K562 (cell line): ENCODE measurements around the gene SEC31A. TPM values are rescaled to one million over a fixed set of nuclear protein-coding genes. Genes with fewer than 3 reads are reported as not detected.
A peak's percentile ranks its signal among the peaks of the same experiment; 100 is the strongest.

ENCODE experiments used
- C11orf30 ChIP-seq: fragments of 450-650 bp; IDR thresholded peaks from 2 replicates; pipeline ENCODE4 v1.6.1; 2016; ENCODE audit warnings: low read depth, mild to moderate bottlenecking
- FOXA3 ChIP-seq, 2 experiments: fragments of 450-650 bp in 1 of 2; sonication (generic) in 1 of 2; formaldehyde crosslinking; IDR thresholded peaks in 1 of 2; conservative IDR thresholded peaks in 1 of 2; 2 replicates each; pipeline versions ENCODE4 v1.4.0 to v1.8.0; 2020 to 2022; ENCODE audit warnings: mild to moderate bottlenecking in 2 of 2, missing genetic modification reagents in 1 of 2
- FOXJ3 ChIP-seq: sonication (generic); formaldehyde crosslinking; IDR thresholded peaks from 2 replicates; pipeline ENCODE4 v1.4.0; 2020; ENCODE audit warnings: mild to moderate bottlenecking, missing genetic modification reagents
- GATAD2A ChIP-seq: fragments of 450-650 bp; IDR thresholded peaks from 2 replicates; pipeline ENCODE4 v1.6.1; 2017
- MAFK ChIP-seq: IDR thresholded peaks from 2 replicates; pipeline ENCODE4 v1.6.1; 2011; ENCODE audit warnings: low read length, improper control_type of control experiment
- NEUROD1 ChIP-seq: fragments of 150-350 bp; IDR thresholded peaks from 2 replicates; pipeline ENCODE4 v1.6.1; 2014; ENCODE audit warnings: borderline replicate concordance, low read length, low read depth; ENCODE audit not compliant: partially characterized antibody
- PML ChIP-seq: IDR thresholded peaks from 2 replicates; pipeline ENCODE4 v1.6.1; 2012; ENCODE audit warnings: low read length, inconsistent platforms
- SPI1 ChIP-seq: IDR thresholded peaks from 2 replicates; pipeline ENCODE4 v1.6.1; 2011; ENCODE audit warnings: low read depth, low read length, control low read depth, borderline replicate concordance
- STAT5A ChIP-seq: IDR thresholded peaks from 2 replicates; pipeline ENCODE4 v1.6.1; 2012; ENCODE audit warnings: low read length, inconsistent platforms, borderline replicate concordance
- TGIF2 ChIP-seq: sonication (generic); formaldehyde crosslinking; IDR thresholded peaks from 2 replicates; pipeline ENCODE4 v1.8.1; 2022; ENCODE audit warnings: mild to moderate bottlenecking, missing genetic modification reagents, moderate library complexity
- ZBED1 ChIP-seq: IDR thresholded peaks from 2 replicates; pipeline ENCODE4 v1.6.1; 2014
- ZC3H11A ChIP-seq: IDR thresholded peaks from 2 replicates; pipeline ENCODE4 v1.6.1; 2012; ENCODE audit warnings: low read depth, low read length, improper control_type of control experiment
- ZNF436 ChIP-seq: fragments of 250-450, 450-650 bp; sonication (Bioruptor Pico); formaldehyde crosslinking; IDR thresholded peaks from 2 replicates; pipeline ENCODE4 v1.7.0; 2020; ENCODE audit warnings: mild to moderate bottlenecking
- ZNF717 ChIP-seq: fragments of 250-450 bp; sonication (Bioruptor Pico); IDR thresholded peaks from 2 replicates; pipeline ENCODE4 v1.5.0; 2021
- polyA plus RNA-seq, 8 experiments: library from polyadenylated mRNA; depleted of rRNA in 4 of 8; stranded (reverse) in 5 of 8; unstranded in 3 of 8; fragments of >200 nt; fragmentation: Nextera tagmentation in 2 of 8; fragmentation: Illumina TruSeq in 1 of 8; extraction: Ambion mirVana in 2 of 8; extraction: Trizol in 1 of 8; gene quantifications; 2 replicates each; pipeline versions ENCODE4 v1.2.1 to v1.2.3, GENCODE V29; 2011 to 2014; ENCODE audit warnings: inconsistent platforms in 1 of 8, missing spikeins in 1 of 8
- total RNA-seq, 7 experiments: library from RNA; depleted of rRNA in 6 of 7; stranded (reverse); fragments of >200 nt in 6 of 7; fragmentation: Illumina TruSeq in 2 of 7; extraction: Trizol in 2 of 7; gene quantifications; 2 replicates each; pipeline versions ENCODE4 v1.2.1 to v1.2.3, GENCODE V29; 2011 to 2021; ENCODE audit warnings: low replicate concordance in 1 of 7
- TF ChIP-seq, protein P1 (sequence below): fragments of 250-450 bp; sonication (Bioruptor Pico); IDR thresholded peaks from 2 replicates; pipeline ENCODE4 v1.9.0; 2021; ENCODE audit warnings: mild to moderate bottlenecking, inconsistent platforms
- TF ChIP-seq, protein P2 (sequence below): fragments of 450-650 bp; IDR thresholded peaks from 2 replicates; pipeline ENCODE4 v1.6.1; 2017; ENCODE audit warnings: mild to moderate bottlenecking, moderate library complexity
- TF ChIP-seq, protein P3 (sequence below), 3 experiments: IDR thresholded peaks in 2 of 3; conservative IDR thresholded peaks in 1 of 3; 2 replicates each; pipeline ENCODE4 v1.5.1; 2011 to 2012; ENCODE audit warnings: low read length in 3 of 3, mild to moderate bottlenecking in 3 of 3, control low read depth in 2 of 3, improper control_type of control experiment in 1 of 3, inconsistent platforms in 1 of 3, low read depth in 1 of 3, mixed read lengths in 1 of 3, moderate library complexity in 1 of 3; ENCODE audit not compliant: insufficient read depth in 2 of 3

The SEC31A gene
- total and polyA plus RNA-seq, 9 of the 15 experiments (the other 6 are each of a cell fraction or from before 2014, with no cell fraction given): 78.9 to 241 (median 173) TPM

DNA sequence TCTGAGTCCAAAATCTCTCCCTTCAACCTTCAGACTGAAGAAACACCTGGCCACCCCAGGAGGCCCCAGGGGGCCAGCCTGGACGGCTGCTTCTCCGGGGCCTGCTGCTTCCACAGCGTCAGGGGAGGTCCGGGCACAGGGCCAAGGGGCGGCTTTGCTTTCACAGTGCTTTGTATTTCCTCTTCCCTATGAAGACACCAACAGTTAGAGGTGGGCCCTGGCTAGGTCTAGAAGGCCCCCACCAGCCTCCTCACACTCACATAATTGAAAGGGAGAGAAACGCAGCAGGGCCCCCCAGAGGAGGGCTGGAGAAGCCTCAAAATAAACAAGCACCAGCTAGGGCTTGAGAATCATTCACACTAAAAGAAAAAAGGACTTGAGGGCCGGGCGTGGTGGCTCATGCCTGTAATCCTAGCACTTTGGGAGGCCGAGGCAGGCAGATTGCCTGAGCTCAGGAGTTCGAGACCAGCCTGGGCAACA, 110.2 kb downstream of the SEC31A start (continued):
- TF ChIP-seq, protein P1, sequence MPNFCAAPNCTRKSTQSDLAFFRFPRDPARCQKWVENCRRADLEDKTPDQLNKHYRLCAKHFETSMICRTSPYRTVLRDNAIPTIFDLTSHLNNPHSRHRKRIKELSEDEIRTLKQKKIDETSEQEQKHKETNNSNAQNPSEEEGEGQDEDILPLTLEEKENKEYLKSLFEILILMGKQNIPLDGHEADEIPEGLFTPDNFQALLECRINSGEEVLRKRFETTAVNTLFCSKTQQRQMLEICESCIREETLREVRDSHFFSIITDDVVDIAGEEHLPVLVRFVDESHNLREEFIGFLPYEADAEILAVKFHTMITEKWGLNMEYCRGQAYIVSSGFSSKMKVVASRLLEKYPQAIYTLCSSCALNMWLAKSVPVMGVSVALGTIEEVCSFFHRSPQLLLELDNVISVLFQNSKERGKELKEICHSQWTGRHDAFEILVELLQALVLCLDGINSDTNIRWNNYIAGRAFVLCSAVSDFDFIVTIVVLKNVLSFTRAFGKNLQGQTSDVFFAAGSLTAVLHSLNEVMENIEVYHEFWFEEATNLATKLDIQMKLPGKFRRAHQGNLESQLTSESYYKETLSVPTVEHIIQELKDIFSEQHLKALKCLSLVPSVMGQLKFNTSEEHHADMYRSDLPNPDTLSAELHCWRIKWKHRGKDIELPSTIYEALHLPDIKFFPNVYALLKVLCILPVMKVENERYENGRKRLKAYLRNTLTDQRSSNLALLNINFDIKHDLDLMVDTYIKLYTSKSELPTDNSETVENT: no peak
- TF ChIP-seq ZC3H11A: no peak
- TF ChIP-seq, protein P2, sequence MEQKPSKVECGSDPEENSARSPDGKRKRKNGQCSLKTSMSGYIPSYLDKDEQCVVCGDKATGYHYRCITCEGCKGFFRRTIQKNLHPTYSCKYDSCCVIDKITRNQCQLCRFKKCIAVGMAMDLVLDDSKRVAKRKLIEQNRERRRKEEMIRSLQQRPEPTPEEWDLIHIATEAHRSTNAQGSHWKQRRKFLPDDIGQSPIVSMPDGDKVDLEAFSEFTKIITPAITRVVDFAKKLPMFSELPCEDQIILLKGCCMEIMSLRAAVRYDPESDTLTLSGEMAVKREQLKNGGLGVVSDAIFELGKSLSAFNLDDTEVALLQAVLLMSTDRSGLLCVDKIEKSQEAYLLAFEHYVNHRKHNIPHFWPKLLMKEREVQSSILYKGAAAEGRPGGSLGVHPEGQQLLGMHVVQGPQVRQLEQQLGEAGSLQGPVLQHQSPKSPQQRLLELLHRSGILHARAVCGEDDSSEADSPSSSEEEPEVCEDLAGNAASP: no peak
- no peak for TF ChIP-seq STAT5A
- TF ChIP-seq NEUROD1: no peak
- no peak for TF ChIP-seq ZBED1
- 0 out of 2 replicates have a peak, but pooled peaks have one; percentile 2 for TF ChIP-seq C11orf30
- TF ChIP-seq, protein P3, sequence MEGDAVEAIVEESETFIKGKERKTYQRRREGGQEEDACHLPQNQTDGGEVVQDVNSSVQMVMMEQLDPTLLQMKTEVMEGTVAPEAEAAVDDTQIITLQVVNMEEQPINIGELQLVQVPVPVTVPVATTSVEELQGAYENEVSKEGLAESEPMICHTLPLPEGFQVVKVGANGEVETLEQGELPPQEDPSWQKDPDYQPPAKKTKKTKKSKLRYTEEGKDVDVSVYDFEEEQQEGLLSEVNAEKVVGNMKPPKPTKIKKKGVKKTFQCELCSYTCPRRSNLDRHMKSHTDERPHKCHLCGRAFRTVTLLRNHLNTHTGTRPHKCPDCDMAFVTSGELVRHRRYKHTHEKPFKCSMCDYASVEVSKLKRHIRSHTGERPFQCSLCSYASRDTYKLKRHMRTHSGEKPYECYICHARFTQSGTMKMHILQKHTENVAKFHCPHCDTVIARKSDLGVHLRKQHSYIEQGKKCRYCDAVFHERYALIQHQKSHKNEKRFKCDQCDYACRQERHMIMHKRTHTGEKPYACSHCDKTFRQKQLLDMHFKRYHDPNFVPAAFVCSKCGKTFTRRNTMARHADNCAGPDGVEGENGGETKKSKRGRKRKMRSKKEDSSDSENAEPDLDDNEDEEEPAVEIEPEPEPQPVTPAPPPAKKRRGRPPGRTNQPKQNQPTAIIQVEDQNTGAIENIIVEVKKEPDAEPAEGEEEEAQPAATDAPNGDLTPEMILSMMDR (IDR thresholded peaks at IDR 0.05 in 2 of 3, conservative IDR thresholded peaks at IDR 0.05 in 1 of 3; ENCODE audit: insufficient read depth in 2 of 3, low read depth in 1 of 3, low read length in 3 of 3): 0 out of 6 replicates have a peak, but pooled peaks of 1 of the 3 experiments have one; percentile 18
- TF ChIP-seq ZNF717 (CRISPR knock-in tag): no peak
- TF ChIP-seq FOXJ3 (CRISPR knock-in tag): no peak
- no peak for TF ChIP-seq TGIF2 (CRISPR knock-in tag)
- no peak for TF ChIP-seq MAFK
- TF ChIP-seq PML: no peak
- TF ChIP-seq FOXA3 (CRISPR knock-in tag; conservative IDR thresholded peaks at IDR 0.05 in 1 of 2, IDR thresholded peaks at IDR 0.05 in 1 of 2): peak; percentile 14 to 25; a peak in 1 of 4 replicates
- no peak for TF ChIP-seq ZNF436 (CRISPR knock-in tag)
- no peak for TF ChIP-seq SPI1
- no peak for TF ChIP-seq GATAD2A
